ENCODE measurements around the gene PGAP6. TPM values are rescaled to one million over a fixed set of nuclear protein-coding genes. Genes with fewer than 3 reads are reported as not detected.

The PGAP6 gene
- total and polyA plus RNA-seq, 2 donors (not counting 1 experiment from before 2014, with no cell fraction given): 46.2 to 82.7 TPM

DNA sequence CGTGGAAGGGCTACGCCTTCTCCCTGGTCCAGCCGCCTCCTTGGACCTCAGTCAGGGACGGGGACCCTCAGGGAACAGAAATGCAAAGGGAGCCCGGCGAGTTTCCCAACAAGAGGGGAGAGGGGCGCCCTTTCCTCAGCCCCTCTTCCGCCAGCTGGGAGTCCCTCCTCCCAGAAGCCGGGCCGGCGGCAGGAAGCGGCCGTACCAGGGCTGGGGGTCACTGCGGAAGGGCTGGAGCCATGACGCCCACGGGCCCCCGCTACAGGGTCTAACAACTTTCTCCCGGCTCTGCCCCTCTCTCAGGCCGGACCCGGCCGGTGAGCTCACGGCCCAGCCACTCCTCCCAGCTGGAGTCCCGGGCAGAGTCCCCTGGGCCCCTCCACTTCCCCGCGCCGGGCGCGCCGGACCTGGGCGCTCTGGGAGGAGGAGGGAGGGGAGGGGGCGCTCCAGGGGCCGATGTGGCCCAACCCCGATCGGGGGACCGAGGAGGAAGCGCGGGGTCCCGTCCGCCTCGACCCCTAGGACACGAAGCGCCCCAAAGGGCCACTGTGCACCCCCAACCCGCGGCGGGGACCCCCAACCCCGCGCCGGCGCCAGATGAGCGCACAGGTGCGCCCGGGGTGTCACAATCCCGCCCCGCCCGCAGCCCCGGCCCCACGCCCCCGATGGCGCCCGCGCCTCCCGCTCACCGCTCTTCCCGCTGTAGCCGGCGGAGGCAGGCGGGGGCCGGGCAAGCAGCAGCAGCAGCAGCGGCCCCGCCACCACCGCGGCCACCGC is 578 bp downstream of the PGAP6 start:
- H3K27ac ChIP-seq (ENCODE audit: insufficient read depth, low read length): peak overlapping the region; percentile 28
- peaks cover 14% of the 10 kb centered on the region for H3K79me2 ChIP-seq (ENCODE audit: control insufficient read depth, insufficient read depth, low read length)
- H4K20me1 ChIP-seq (ENCODE audit: control insufficient read depth, extremely low read depth, insufficient read depth, low read length): no peaks in the 10 kb centered on the region
- peaks cover 5% of the 10 kb centered on the region for H3K36me3 ChIP-seq (ENCODE audit: control insufficient read depth, insufficient read depth, low read length)
- peak overlapping the region; percentile 70 for H3K9ac ChIP-seq (ENCODE audit: insufficient read depth, low read length)
- no peaks in the 10 kb centered on the region for H3K9me3 ChIP-seq (ENCODE audit: control insufficient read depth, insufficient read depth, low read depth, low read length)
- DNase-seq (ENCODE audit: low read depth in 2 of 2): no peak
- no peaks in the 10 kb centered on the region for H3K4me1 ChIP-seq (ENCODE audit: control insufficient read depth, extremely low read depth, insufficient read depth, low read length)
- TF ChIP-seq, protein P1, sequence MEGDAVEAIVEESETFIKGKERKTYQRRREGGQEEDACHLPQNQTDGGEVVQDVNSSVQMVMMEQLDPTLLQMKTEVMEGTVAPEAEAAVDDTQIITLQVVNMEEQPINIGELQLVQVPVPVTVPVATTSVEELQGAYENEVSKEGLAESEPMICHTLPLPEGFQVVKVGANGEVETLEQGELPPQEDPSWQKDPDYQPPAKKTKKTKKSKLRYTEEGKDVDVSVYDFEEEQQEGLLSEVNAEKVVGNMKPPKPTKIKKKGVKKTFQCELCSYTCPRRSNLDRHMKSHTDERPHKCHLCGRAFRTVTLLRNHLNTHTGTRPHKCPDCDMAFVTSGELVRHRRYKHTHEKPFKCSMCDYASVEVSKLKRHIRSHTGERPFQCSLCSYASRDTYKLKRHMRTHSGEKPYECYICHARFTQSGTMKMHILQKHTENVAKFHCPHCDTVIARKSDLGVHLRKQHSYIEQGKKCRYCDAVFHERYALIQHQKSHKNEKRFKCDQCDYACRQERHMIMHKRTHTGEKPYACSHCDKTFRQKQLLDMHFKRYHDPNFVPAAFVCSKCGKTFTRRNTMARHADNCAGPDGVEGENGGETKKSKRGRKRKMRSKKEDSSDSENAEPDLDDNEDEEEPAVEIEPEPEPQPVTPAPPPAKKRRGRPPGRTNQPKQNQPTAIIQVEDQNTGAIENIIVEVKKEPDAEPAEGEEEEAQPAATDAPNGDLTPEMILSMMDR (conservative IDR thresholded peaks at IDR 0.05 in 1 of 2, IDR thresholded peaks at IDR 0.05 in 1 of 2; ENCODE audit: low read depth in 1 of 2, low read length in 2 of 2): no peak
- no peak for TF ChIP-seq EZH2 (IDR thresholded peaks at IDR 0.05; ENCODE audit: low read length, missing control alignments)
- no peak overlapping the region for H2AFZ ChIP-seq (ENCODE audit: low read length)
- H3K4me3 ChIP-seq (replicated peaks in 1 of 4; ENCODE audit: control extremely low read depth in 1 of 4, insufficient read depth in 1 of 4, low read depth in 3 of 4, low read length in 4 of 4): peak overlapping the region; percentile 64 to 92 (median 75)
- H3K27me3 ChIP-seq (ENCODE audit: control insufficient read depth, insufficient read depth, low read length): no peaks in the 10 kb centered on the region
- H3K4me2 ChIP-seq (ENCODE audit: extremely low read depth, insufficient read depth, low read length): peak overlapping the region; percentile 87

DNA sequence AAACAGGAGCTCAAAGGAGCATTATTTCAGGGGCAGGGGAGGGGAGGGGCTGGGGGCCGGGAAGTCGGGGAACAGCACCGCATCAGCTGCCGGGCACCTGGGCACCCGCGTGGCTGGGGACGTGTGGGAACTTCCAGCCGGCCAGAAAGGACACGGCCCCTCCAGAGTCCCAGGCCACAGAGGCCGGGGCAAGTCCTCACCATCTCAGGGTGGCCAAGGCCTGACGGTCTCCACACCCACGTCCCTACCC is 1.1 kb downstream of the PGAP6 start:
- H3K9ac ChIP-seq (ENCODE audit: insufficient read depth, low read length): peak overlapping the region; percentile 70
- peak overlapping the region; percentile 28 for H3K27ac ChIP-seq (ENCODE audit: insufficient read depth, low read length)
- TF ChIP-seq EZH2 (IDR thresholded peaks at IDR 0.05; ENCODE audit: low read length, missing control alignments): no peak
- TF ChIP-seq, protein P1 (conservative IDR thresholded peaks at IDR 0.05 in 1 of 2, IDR thresholded peaks at IDR 0.05 in 1 of 2; ENCODE audit: low read depth in 1 of 2, low read length in 2 of 2): no peak
- H4K20me1 ChIP-seq (ENCODE audit: control insufficient read depth, extremely low read depth, insufficient read depth, low read length): no peaks in the 10 kb centered on the region
- peaks cover 14% of the 10 kb centered on the region for H3K79me2 ChIP-seq (ENCODE audit: control insufficient read depth, insufficient read depth, low read length)
- H2AFZ ChIP-seq (ENCODE audit: low read length): no peak overlapping the region
- H3K4me2 ChIP-seq (ENCODE audit: extremely low read depth, insufficient read depth, low read length): peak overlapping the region; percentile 87
- H3K27me3 ChIP-seq (ENCODE audit: control insufficient read depth, insufficient read depth, low read length): no peaks in the 10 kb centered on the region
- no peaks in the 10 kb centered on the region for H3K9me3 ChIP-seq (ENCODE audit: control insufficient read depth, insufficient read depth, low read depth, low read length)
- no peak for DNase-seq (ENCODE audit: low read depth in 2 of 2)
- peak overlapping the region; percentile 64 to 92 (median 75) for H3K4me3 ChIP-seq (replicated peaks in 1 of 4; ENCODE audit: control extremely low read depth in 1 of 4, insufficient read depth in 1 of 4, low read depth in 3 of 4, low read length in 4 of 4)
- no peaks in the 10 kb centered on the region for H3K4me1 ChIP-seq (ENCODE audit: control insufficient read depth, extremely low read depth, insufficient read depth, low read length)
- peaks cover 8% of the 10 kb centered on the region for H3K36me3 ChIP-seq (ENCODE audit: control insufficient read depth, insufficient read depth, low read length)

DNA sequence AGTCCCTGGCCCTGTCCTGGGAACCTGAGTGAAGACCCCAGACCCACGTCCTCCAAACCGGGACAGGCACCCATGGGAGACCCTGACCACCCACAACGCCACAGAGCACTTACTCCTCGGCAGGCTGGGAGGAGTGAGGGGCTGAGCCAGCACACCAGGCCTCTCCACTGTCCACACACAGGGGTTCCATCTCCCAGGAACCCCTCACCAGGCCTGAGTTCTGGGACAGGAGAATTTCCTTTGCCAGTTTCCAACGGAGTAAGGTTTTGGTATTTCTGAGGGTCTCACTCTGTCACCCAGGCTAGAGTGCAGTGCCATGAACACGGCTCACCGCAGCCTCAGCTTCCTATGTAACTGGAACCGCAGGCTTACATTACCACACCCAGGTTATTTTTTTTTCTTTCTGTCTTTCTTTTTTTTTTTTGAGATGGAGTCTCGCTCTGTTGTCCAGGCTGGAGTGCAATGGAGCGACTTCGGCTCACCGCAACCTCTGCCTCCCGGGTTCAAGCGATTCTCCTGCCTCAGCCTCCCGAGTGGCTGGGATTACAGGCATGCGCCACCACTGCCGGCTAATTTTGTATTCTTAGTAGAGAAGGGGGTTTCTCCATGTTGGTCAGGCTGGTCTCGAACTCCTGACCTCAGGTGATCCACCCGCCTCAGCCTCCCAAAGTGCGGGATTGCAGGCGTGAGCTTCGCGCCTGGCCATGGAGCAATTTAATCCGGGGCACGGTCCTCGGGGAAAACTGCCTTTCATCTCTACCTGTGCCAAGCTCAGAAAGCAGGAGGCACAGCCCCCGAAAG is 1.6 kb downstream of the PGAP6 start:
- H3K9ac ChIP-seq (ENCODE audit: insufficient read depth, low read length): no peak overlapping the region
- no peaks in the 10 kb centered on the region for H3K9me3 ChIP-seq (ENCODE audit: control insufficient read depth, insufficient read depth, low read depth, low read length)
- peak overlapping the region; percentile 35 for H3K4me2 ChIP-seq (ENCODE audit: extremely low read depth, insufficient read depth, low read length)
- TF ChIP-seq, protein P1 (conservative IDR thresholded peaks at IDR 0.05 in 1 of 2, IDR thresholded peaks at IDR 0.05 in 1 of 2; ENCODE audit: low read depth in 1 of 2, low read length in 2 of 2): no peak
- no peak for TF ChIP-seq EZH2 (IDR thresholded peaks at IDR 0.05; ENCODE audit: low read length, missing control alignments)
- H3K36me3 ChIP-seq (ENCODE audit: control insufficient read depth, insufficient read depth, low read length): peaks cover 9% of the 10 kb centered on the region
- H3K4me1 ChIP-seq (ENCODE audit: control insufficient read depth, extremely low read depth, insufficient read depth, low read length): no peaks in the 10 kb centered on the region
- H3K4me3 ChIP-seq (replicated peaks in 1 of 4; ENCODE audit: control extremely low read depth in 1 of 4, insufficient read depth in 1 of 4, low read depth in 3 of 4, low read length in 4 of 4): peak overlapping the region in 3 of 4 experiments; percentile 64 to 82 (median 68)
- no peaks in the 10 kb centered on the region for H4K20me1 ChIP-seq (ENCODE audit: control insufficient read depth, extremely low read depth, insufficient read depth, low read length)
- no peak overlapping the region for H2AFZ ChIP-seq (ENCODE audit: low read length)
- DNase-seq (ENCODE audit: low read depth in 2 of 2): no peak
- peaks cover 14% of the 10 kb centered on the region for H3K79me2 ChIP-seq (ENCODE audit: control insufficient read depth, insufficient read depth, low read length)
- H3K27me3 ChIP-seq (ENCODE audit: control insufficient read depth, insufficient read depth, low read length): no peaks in the 10 kb centered on the region
- no peak overlapping the region for H3K27ac ChIP-seq (ENCODE audit: insufficient read depth, low read length)

Measured in fibroblast of lung (primary cell).